ENCODE measurements around the gene ADAMTS10.

GRCh38 chr19:8580710-8581281 is 29.7 kb downstream of the ADAMTS10 start:
- peak; percentile 97 to 100 (median 99) for TF ChIP-seq CTCF (IDR thresholded peaks at IDR 0.05)
- no peak for TF ChIP-seq POLR2A (IDR thresholded peaks at IDR 0.05)

All from right lobe of liver (tissue), 4 donors.